K562 (cell line): Measurements from ENCODE around the gene TMEM79. TPM values are rescaled to one million over a fixed set of nuclear protein-coding genes. Genes with fewer than 3 reads are reported as not detected.

Experiments
- ARID1B ChIP-seq: fragments of 450-650 bp; IDR thresholded peaks from 2 replicates; pipeline ENCODE4 v1.6.1; 2016; ENCODE audit warnings: antibody characterized with exemption, mild to moderate bottlenecking, inconsistent platforms
- BDP1 ChIP-seq: IDR thresholded peaks from 3 replicates; pipeline ENCODE4 v1.6.1; 2011; ENCODE audit not compliant: insufficient read length, insufficient read depth
- CC2D1A ChIP-seq: fragments of 450-650 bp; IDR thresholded peaks from 2 replicates; pipeline ENCODE4 v1.6.1; 2017; ENCODE audit warnings: mild to moderate bottlenecking
- CGGBP1 ChIP-seq: fragments of 250-450 bp; sonication (Bioruptor Pico); IDR thresholded peaks from 2 replicates; pipeline ENCODE4 v1.9.0; 2021; ENCODE audit warnings: mild to moderate bottlenecking
- DACH1 ChIP-seq: fragments of 450-650 bp; IDR thresholded peaks from 2 replicates; pipeline ENCODE4 v1.6.1; 2018; ENCODE audit not compliant: partially characterized antibody
- ELF1 ChIP-seq: fragments of 200-800 bp; sonication (Bioruptor generic); IDR thresholded peaks from 2 replicates; pipeline ENCODE4 v1.6.1; 2016; ENCODE audit warnings: missing genetic modification characterization, missing compliant biosample characterization
- FOSL1 ChIP-seq: fragments of 200-800 bp; sonication (Bioruptor generic); conservative IDR thresholded peaks from 2 replicates; pipeline ENCODE4 v1.6.1; 2016; ENCODE audit warnings: missing genetic modification characterization, missing compliant biosample characterization
- HMBOX1 ChIP-seq: sonication (generic); IDR thresholded peaks from 2 replicates; pipeline ENCODE4 v1.6.1; 2016
- polyA plus RNA-seq, 8 experiments: library from polyadenylated mRNA; depleted of rRNA in 4 of 8; stranded (reverse) in 5 of 8; unstranded in 3 of 8; fragments of >200 nt; fragmentation: Nextera tagmentation in 2 of 8; fragmentation: Illumina TruSeq in 1 of 8; extraction: Ambion mirVana in 2 of 8; extraction: Trizol in 1 of 8; gene quantifications; 2 replicates each; pipeline versions ENCODE4 v1.2.1 to v1.2.3, GENCODE V29; 2011 to 2014; ENCODE audit warnings: inconsistent platforms in 1 of 8, missing spikeins in 1 of 8
- total RNA-seq, 7 experiments: library from RNA; depleted of rRNA in 6 of 7; stranded (reverse); fragments of >200 nt in 6 of 7; fragmentation: Illumina TruSeq in 2 of 7; extraction: Trizol in 2 of 7; gene quantifications; 2 replicates each; pipeline versions ENCODE4 v1.2.1 to v1.2.3, GENCODE V29; 2011 to 2021; ENCODE audit warnings: low replicate concordance in 1 of 7
- TF ChIP-seq, protein P1 (sequence below): fragments of 450-650 bp; IDR thresholded peaks from 2 replicates; pipeline ENCODE4 v1.6.1; 2016
- TF ChIP-seq, protein P2 (sequence below): fragments of 450-650 bp; formaldehyde crosslinking; IDR thresholded peaks from 2 replicates; pipeline ENCODE4 v1.4.0; 2020; ENCODE audit warnings: mild to moderate bottlenecking, moderate library complexity

Gene TMEM79
- total and polyA plus RNA-seq, 9 of the 15 experiments (the other 6 are each of a cell fraction or from before 2014, with no cell fraction given) = 0.69 to 6.8 (median 4.0) TPM

DNA sequence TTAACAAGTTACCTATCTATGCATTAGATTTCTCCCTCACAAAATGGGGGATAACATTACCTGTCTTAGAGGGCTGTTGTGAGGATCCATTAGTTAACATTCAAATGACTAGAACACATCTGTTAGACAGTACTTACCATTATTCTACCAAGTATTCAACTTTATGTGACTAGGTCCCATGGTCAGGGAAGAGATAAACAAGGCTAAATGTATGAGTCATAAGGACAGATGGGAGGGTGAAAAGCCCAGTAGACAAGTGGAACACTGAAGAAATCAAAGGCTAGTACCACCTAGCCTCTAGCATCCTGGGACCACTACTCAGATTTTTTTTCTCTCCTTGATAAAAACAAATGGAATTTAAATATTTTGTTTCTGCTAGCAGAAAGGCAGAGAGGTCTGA, 24.0 kb downstream of the TMEM79 start (continued):
- TF ChIP-seq, protein P1, sequence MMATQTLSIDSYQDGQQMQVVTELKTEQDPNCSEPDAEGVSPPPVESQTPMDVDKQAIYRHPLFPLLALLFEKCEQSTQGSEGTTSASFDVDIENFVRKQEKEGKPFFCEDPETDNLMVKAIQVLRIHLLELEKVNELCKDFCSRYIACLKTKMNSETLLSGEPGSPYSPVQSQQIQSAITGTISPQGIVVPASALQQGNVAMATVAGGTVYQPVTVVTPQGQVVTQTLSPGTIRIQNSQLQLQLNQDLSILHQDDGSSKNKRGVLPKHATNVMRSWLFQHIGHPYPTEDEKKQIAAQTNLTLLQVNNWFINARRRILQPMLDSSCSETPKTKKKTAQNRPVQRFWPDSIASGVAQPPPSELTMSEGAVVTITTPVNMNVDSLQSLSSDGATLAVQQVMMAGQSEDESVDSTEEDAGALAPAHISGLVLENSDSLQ = no peak
- TF ChIP-seq ELF1 (tag) (no peak), BDP1 (no peak), CC2D1A (no peak), HMBOX1 (peak; percentile 29; the same call in 1 of the 2 replicates), CGGBP1 (no peak), FOSL1 (peak; percentile 87), DACH1 (no peak), ARID1B (0 out of 2 replicates have a peak, but pooled peaks have one; percentile 15)
- TF ChIP-seq, protein P2, sequence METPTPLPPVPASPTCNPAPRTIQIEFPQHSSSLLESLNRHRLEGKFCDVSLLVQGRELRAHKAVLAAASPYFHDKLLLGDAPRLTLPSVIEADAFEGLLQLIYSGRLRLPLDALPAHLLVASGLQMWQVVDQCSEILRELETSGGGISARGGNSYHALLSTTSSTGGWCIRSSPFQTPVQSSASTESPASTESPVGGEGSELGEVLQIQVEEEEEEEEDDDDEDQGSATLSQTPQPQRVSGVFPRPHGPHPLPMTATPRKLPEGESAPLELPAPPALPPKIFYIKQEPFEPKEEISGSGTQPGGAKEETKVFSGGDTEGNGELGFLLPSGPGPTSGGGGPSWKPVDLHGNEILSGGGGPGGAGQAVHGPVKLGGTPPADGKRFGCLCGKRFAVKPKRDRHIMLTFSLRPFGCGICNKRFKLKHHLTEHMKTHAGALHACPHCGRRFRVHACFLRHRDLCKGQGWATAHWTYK = no peak
